Liver (tissue), 9 donors: ENCODE data around the gene FGFR3. TPM values are rescaled to one million over a fixed set of nuclear protein-coding genes. Genes with fewer than 3 reads are reported as not detected.

ENCODE experiments used
- DNase-seq: peaks from one replicate; pipeline ENCODE4 v3.0.0-alpha.2; 2017; ENCODE audit warnings: low spot score
- H3K27ac ChIP-seq, 2 donors: one replicate each; pipeline ENCODE4 v1.7.0; 2013; ENCODE audit warnings: inconsistent platforms in 2 of 2, low read length in 2 of 2, control low read depth in 1 of 2, low read depth in 1 of 2, mild to moderate bottlenecking in 1 of 2
- H3K27me3 ChIP-seq, 4 donors: one replicate each; pipeline versions ENCODE4 v1.6.1 to v1.7.0; 2013; ENCODE audit warnings: low read length in 3 of 4, inconsistent platforms in 1 of 4, mild to moderate bottlenecking in 1 of 4, moderate library complexity in 1 of 4; ENCODE audit not compliant: control insufficient read depth in 4 of 4, insufficient read depth in 4 of 4
- H3K36me3 ChIP-seq, 4 donors: one replicate each; pipeline versions ENCODE4 v1.6.1 to v1.7.0; 2013; ENCODE audit warnings: low read length in 3 of 4, mild to moderate bottlenecking in 3 of 4, low read depth in 1 of 4, moderate library complexity in 1 of 4; ENCODE audit not compliant: control insufficient read depth in 4 of 4, insufficient read depth in 3 of 4
- H3K4me1 ChIP-seq, 4 donors: one replicate each; pipeline versions ENCODE4 v1.6.1 to v1.7.0; 2013; ENCODE audit warnings: low read length in 3 of 4, mild to moderate bottlenecking in 3 of 4, moderate library complexity in 1 of 4; ENCODE audit not compliant: control insufficient read depth in 4 of 4, insufficient read depth in 4 of 4
- H3K4me3 ChIP-seq, 3 donors: one replicate each; pipeline versions ENCODE4 v1.6.1 to v1.7.0; 2013; ENCODE audit warnings: low read length in 3 of 3, control low read depth in 1 of 3, low read depth in 1 of 3, mild to moderate bottlenecking in 1 of 3
- H3K9ac ChIP-seq, 2 donors: one replicate each; pipeline ENCODE4 v1.7.0; 2013; ENCODE audit warnings: low read length in 2 of 2, mild to moderate bottlenecking in 2 of 2, moderate library complexity in 2 of 2, control low read depth in 1 of 2, low read depth in 1 of 2
- H3K9me3 ChIP-seq, 4 donors: one replicate each; pipeline versions ENCODE4 v1.6.1 to v1.7.0; 2013; ENCODE audit warnings: low read length in 3 of 4; ENCODE audit not compliant: control insufficient read depth in 4 of 4
- CTCF ChIP-seq: fragments of 150-350 bp; IDR thresholded peaks from 2 replicates; pipeline ENCODE4 v1.5.1; 2017; ENCODE audit warnings: improper control_type of control experiment, low read depth, low read length; ENCODE audit not compliant: missing input control
- FOXA1 ChIP-seq: IDR thresholded peaks from 2 replicates; pipeline ENCODE4 v1.6.1; 2016; ENCODE audit warnings: antibody characterized with exemption
- FOXA2 ChIP-seq: IDR thresholded peaks from 2 replicates; pipeline ENCODE4 v1.6.1; 2016; ENCODE audit warnings: antibody characterized with exemption
- GABPA ChIP-seq, 2 donors: IDR thresholded peaks in 1 of 2; conservative IDR thresholded peaks in 1 of 2; 2 replicates each; pipeline ENCODE4 v1.6.1; 2016; ENCODE audit warnings: antibody characterized with exemption in 2 of 2, mild to moderate bottlenecking in 1 of 2, moderate library complexity in 1 of 2
- HNF4A ChIP-seq, 2 donors: conservative IDR thresholded peaks; 2 replicates each; pipeline ENCODE4 v1.6.1; 2016; ENCODE audit warnings: antibody characterized with exemption in 2 of 2, mild to moderate bottlenecking in 2 of 2
- HNF4G ChIP-seq: IDR thresholded peaks from 2 replicates; pipeline ENCODE4 v1.6.1; 2016; ENCODE audit warnings: antibody characterized with exemption
- JUND ChIP-seq, 2 donors: IDR thresholded peaks; 2 replicates each; pipeline ENCODE4 v1.6.1; 2016; ENCODE audit warnings: antibody characterized with exemption in 2 of 2
- NR2F2 ChIP-seq: IDR thresholded peaks from 2 replicates; pipeline ENCODE4 v1.6.1; 2016; ENCODE audit warnings: antibody characterized with exemption
- RAD21 ChIP-seq, 2 donors: IDR thresholded peaks; 2 replicates each; pipeline ENCODE4 v1.6.1; 2016; ENCODE audit warnings: antibody characterized with exemption in 2 of 2, mild to moderate bottlenecking in 2 of 2
- REST ChIP-seq: IDR thresholded peaks from 2 replicates; pipeline ENCODE4 v1.6.1; 2016; ENCODE audit warnings: antibody characterized with exemption, mild to moderate bottlenecking
- RXRA ChIP-seq, 2 donors: IDR thresholded peaks; 2 replicates each; pipeline ENCODE4 v1.6.1; 2017 to 2018; ENCODE audit warnings: antibody characterized with exemption in 2 of 2, mild to moderate bottlenecking in 1 of 2
- YY1 ChIP-seq: IDR thresholded peaks from 2 replicates; pipeline ENCODE4 v1.6.1; 2016; ENCODE audit warnings: antibody characterized with exemption, mild to moderate bottlenecking
- WGBS: extraction: QIAGEN DNeasy Blood & Tissue Kit; methylation state at CpG from one replicate; pipeline ENCODE4 v1.1.7; 2013; 5-methylcytosine and 5-hydroxymethylcytosine counted together
- polyA plus RNA-seq, 2 donors: library from polyadenylated mRNA; stranded (reverse) in 1 of 2; unstranded in 1 of 2; fragments of 200-250 nt in 1 of 2; fragments of >200 nt in 1 of 2; fragmentation: Nextera tagmentation in 1 of 2; extraction: Ambion mirVana in 1 of 2; gene quantifications; one replicate each; pipeline versions ENCODE4 v1.2.1 to v1.2.3, GENCODE V29; 2013 to 2015
- total RNA-seq, 2 donors: library from RNA; depleted of rRNA; stranded (reverse); fragments of >200 nt; gene quantifications; one replicate each; pipeline ENCODE4 v1.2.3, GENCODE V29; 2014
- TF ChIP-seq, protein P1 (sequence below): IDR thresholded peaks from 2 replicates; pipeline ENCODE4 v1.6.1; 2016; ENCODE audit warnings: antibody characterized with exemption
- TF ChIP-seq, protein P2 (sequence below): IDR thresholded peaks from 2 replicates; pipeline ENCODE4 v1.6.1; 2016; ENCODE audit warnings: antibody characterized with exemption
- TF ChIP-seq, protein P3 (sequence below): IDR thresholded peaks from 2 replicates; pipeline ENCODE4 v1.6.1; 2016; ENCODE audit warnings: antibody characterized with exemption
- donor health status: healthy.
- donor health status: healthy.
- donor health status: healthy.
- donor health status: healthy.
- donor health status: healthy.

The FGFR3 gene
- total and polyA plus RNA-seq, 4 donors = 5.6 to 40.0 (median 29.1) TPM

- H3K9ac ChIP-seq = no peak overlapping the region
- H3K27ac ChIP-seq = no peak overlapping the region
- no peak for TF ChIP-seq YY1
- no peak for TF ChIP-seq RXRA (IDR thresholded peaks at IDR 0.05)
- TF ChIP-seq JUND (IDR thresholded peaks at IDR 0.05) = no peak
- no peak for TF ChIP-seq NR2F2
- TF ChIP-seq, protein P1, sequence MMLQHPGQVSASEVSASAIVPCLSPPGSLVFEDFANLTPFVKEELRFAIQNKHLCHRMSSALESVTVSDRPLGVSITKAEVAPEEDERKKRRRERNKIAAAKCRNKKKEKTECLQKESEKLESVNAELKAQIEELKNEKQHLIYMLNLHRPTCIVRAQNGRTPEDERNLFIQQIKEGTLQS = no peak
- TF ChIP-seq REST = no peak
- no peak for TF ChIP-seq HNF4G
- TF ChIP-seq FOXA2 = no peak
- TF ChIP-seq FOXA1 = no peak
- no peak for TF ChIP-seq HNF4A (conservative IDR thresholded peaks at IDR 0.05)
- TF ChIP-seq, protein P2, sequence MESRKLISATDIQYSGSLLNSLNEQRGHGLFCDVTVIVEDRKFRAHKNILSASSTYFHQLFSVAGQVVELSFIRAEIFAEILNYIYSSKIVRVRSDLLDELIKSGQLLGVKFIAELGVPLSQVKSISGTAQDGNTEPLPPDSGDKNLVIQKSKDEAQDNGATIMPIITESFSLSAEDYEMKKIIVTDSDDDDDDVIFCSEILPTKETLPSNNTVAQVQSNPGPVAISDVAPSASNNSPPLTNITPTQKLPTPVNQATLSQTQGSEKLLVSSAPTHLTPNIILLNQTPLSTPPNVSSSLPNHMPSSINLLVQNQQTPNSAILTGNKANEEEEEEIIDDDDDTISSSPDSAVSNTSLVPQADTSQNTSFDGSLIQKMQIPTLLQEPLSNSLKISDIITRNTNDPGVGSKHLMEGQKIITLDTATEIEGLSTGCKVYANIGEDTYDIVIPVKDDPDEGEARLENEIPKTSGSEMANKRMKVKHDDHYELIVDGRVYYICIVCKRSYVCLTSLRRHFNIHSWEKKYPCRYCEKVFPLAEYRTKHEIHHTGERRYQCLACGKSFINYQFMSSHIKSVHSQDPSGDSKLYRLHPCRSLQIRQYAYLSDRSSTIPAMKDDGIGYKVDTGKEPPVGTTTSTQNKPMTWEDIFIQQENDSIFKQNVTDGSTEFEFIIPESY = no peak
- TF ChIP-seq CTCF = no peak
- TF ChIP-seq, protein P3, sequence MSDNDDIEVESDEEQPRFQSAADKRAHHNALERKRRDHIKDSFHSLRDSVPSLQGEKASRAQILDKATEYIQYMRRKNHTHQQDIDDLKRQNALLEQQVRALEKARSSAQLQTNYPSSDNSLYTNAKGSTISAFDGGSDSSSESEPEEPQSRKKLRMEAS = no peak
- TF ChIP-seq RAD21 (IDR thresholded peaks at IDR 0.05) = no peak
- no peak for TF ChIP-seq GABPA (IDR thresholded peaks at IDR 0.05 in 1 of 2, conservative IDR thresholded peaks at IDR 0.05 in 1 of 2)
- WGBS = 74% methylated on average over 23 of the region's 23 CpGs
- no peaks in the 10 kb centered on the region for H3K36me3 ChIP-seq
- no peak for DNase-seq
- no peaks in the 10 kb centered on the region for H3K9me3 ChIP-seq
- H3K27me3 ChIP-seq = no peaks in the 10 kb centered on the region
- no peak overlapping the region for H3K4me3 ChIP-seq
- peaks cover 0 to 7% (median 3%) of the 10 kb centered on the region in 4 donors for H3K4me1 ChIP-seq
Measured at GRCh38 chr4:1775731-1776500, 17.2 kb upstream of the FGFR3 start.
